HG03439 (cell line): ENCODE data around the gene C10orf71.

Experiments
- ATAC-seq: cut with Tn5 transposase; IDR thresholded peaks from one replicate; pipeline ENCODE4 v1.9.1; 2021; ENCODE audit warnings: mild to moderate bottlenecking, moderate library complexity; ENCODE audit not compliant: unreplicated experiment

Gene C10orf71

GRCh38 chr10:49356181-49356580, 57.2 kb downstream of the C10orf71 start:
- no peak for ATAC-seq

- ATAC-seq = no peak
Observed at GRCh38 chr10:49356944-49357343, 58.0 kb downstream of the C10orf71 start.

- ATAC-seq = no peak
Observed at GRCh38 chr10:49357910-49358309, 58.9 kb downstream of the C10orf71 start.

- no peak for ATAC-seq
Observed at GRCh38 chr10:49359349-49360270, 60.6 kb downstream of the C10orf71 start.

- ATAC-seq = no peak
Observed at GRCh38 chr10:49360271-49361177, 61.6 kb downstream of the C10orf71 start.

- no peak for ATAC-seq
Observed at GRCh38 chr10:49361178-49361554, 62.2 kb downstream of the C10orf71 start.

- no peak for ATAC-seq
Observed at GRCh38 chr10:49361735-49362568, 63.0 kb downstream of the C10orf71 start.

- ATAC-seq = peak; percentile 73
Observed at GRCh38 chr10:49362596-49363260, 63.8 kb downstream of the C10orf71 start.

GRCh38 chr10:49363309-49364031, 64.5 kb downstream of the C10orf71 start:
- ATAC-seq = no peak

GRCh38 chr10:49364051-49364450, 65.1 kb downstream of the C10orf71 start:
- no peak for ATAC-seq

GRCh38 chr10:49364747-49365146, 65.8 kb downstream of the C10orf71 start:
- no peak for ATAC-seq

- ATAC-seq = no peak
Observed at GRCh38 chr10:49365275-49365674, 66.3 kb downstream of the C10orf71 start.

- ATAC-seq = no peak
Observed at GRCh38 chr10:49365675-49366415, 66.9 kb downstream of the C10orf71 start.

GRCh38 chr10:49366460-49366859, 67.5 kb downstream of the C10orf71 start:
- no peak for ATAC-seq

GRCh38 chr10:49367600-49367999, 68.6 kb downstream of the C10orf71 start:
- ATAC-seq = no peak

GRCh38 chr10:49368256-49368655, 69.3 kb downstream of the C10orf71 start:
- ATAC-seq = no peak

GRCh38 chr10:49369216-49370162, 70.5 kb downstream of the C10orf71 start:
- ATAC-seq = no peak
